HG03460 (cell line): ENCODE data around the gene CNTFR.

ENCODE experiments used
- ATAC-seq: cut with Tn5 transposase; IDR thresholded peaks from one replicate; pipeline ENCODE4 v1.9.1; 2021; ENCODE audit not compliant: unreplicated experiment

CNTFR gene

DNA sequence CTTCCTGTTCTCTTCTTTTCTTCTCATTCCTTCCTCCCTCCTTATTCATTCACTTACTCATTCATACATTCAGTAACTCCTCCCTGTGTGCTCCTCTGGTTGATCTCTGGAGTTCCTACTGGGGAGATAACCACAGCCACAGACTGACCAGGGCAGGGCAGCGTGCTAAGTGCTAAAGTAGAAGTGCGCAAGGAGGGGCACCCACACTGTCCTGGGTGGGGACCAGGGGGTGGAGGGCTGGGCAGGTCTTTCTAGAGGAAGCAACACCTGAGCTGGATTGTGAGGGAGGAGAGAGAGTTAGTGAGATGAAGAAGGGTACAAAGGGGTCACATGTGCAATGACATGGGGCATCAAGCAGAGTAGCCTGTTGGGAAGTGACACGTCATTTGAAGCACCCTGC is 80.6 kb downstream of the CNTFR start:
- no peak for ATAC-seq

DNA sequence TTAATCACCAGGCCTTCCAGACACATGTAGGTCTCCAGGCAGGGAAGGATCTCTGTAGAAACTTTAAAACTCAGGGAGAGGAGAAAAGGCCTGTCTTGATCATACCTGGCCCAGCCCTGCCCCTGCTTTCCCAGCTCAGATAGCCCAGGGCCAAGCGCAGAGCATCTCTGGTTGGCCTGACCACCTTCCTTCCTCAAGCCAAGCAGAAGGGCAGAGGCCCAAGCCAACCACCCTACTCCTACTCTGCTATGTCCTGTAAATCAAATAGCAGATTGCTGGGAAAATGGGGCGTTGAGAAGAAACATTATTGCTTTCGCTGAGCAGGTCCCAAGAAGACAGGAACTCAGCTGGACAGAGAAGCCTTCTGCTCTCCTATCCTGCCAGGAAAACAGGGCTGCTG is 81.1 kb downstream of the CNTFR start:
- no peak for ATAC-seq

DNA sequence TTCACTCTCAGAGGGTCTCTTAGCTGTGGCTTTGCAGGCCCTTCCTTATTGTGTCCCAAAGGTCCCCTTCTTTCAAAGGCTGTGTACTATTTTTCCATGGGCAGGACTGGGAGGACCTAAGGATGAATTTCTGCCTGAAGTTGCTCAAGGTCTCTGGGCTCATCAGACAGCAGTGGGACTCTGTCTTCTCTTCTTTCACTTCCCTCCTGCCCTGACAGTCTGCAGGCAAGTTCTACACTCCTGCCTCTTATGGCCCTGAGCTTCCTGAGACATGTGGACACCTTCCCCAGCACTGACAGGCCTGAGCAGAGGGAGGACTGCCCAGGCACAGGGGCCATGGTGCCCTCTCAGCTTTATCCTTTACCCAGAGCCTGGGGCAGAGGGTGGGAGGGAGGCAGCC is 81.6 kb downstream of the CNTFR start:
- ATAC-seq: no peak

DNA sequence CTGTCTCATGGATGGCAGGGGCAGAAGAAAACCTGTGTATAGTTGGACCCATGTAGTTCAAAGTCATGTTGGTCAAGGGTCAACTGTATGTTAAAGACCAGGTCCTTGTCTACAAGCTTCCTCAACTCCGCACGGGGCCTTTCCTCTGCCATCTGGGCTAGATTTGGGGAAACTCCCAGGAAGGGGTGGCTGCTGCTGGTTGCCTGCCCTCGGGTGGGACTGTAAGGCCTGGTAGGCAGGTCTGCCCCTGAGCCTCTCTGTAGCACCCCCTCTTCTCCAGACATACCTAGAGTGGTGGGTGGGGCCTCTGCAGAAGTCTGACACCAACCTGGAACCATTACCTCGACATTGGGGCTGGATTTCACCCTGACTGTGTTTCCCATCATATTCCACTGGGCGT is 82.0 kb downstream of the CNTFR start:
- no peak for ATAC-seq

DNA sequence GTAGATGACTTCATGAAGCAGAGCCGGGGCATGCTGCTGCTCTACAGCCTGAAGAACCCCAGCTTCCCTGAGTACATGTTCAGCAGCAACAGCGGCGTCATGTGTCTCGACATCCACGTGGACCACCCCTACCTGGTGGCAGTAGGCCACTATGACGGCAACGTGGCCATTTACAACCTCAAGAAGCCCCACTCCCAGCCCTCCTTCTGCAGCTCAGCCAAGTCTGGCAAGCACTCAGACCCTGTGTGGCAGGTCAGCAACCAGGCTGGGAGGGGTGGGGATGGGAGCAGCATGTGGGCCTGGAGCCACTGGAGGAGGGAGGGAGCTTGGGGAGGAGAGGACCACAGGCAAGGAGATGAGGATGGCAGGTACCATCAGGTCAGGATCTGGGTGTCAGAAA is 82.9 kb downstream of the CNTFR start:
- ATAC-seq: no peak

DNA sequence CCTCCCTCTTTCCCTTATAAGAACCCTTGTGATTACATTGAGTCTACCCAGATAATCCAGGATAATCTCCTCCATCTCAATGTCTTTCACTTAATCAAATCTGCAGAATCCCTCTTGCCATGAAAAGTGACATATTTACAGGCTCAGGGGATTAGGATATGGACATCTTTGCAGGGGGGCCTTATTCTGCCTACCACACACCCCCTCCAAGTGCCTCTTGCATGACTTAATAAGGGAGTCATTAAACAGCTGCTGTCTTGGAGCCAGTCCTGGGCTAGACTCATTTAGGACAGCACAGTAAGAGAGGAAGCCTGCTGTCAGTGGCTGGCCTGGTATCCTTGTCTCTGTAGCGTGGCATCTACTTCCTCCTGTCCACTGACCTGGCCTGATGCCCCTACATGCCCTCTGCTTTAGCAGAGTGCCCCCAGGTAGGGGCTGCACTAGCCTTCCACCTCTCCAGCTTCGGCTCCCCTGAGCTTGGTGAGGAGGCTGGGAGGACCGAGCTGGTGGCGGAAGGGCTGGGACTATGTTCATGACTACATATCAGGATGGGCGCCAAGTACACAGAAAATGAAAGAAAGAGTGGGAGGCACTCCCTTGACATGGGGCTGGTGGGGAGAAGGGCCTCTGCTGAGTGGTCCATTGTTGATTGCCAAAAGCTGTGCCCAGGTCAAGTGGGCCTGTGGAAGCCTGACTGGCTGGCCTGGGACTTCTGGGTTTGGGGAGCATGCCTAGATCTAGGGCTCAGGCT is 84.0 kb downstream of the CNTFR start:
- ATAC-seq: no peak

DNA sequence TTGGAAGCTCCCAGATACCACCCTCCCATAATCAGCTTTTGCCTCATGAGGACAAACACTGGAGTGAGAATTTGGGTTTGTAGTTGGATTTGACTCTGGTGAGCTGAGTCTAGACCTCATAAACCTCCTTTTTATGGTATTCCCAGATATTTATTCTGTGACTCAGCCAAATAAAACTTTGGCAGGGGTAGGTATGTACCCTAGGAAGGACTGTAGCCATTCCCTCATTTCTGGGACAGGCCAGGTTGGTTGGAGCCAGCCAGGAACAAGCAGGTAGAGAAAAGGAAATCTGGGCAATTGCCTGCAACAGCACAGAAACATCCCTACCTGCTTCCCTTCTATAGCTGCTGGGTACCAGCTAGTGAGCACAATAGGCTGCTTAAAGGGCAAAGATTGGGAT is 86.1 kb downstream of the CNTFR start:
- ATAC-seq: no peak

DNA sequence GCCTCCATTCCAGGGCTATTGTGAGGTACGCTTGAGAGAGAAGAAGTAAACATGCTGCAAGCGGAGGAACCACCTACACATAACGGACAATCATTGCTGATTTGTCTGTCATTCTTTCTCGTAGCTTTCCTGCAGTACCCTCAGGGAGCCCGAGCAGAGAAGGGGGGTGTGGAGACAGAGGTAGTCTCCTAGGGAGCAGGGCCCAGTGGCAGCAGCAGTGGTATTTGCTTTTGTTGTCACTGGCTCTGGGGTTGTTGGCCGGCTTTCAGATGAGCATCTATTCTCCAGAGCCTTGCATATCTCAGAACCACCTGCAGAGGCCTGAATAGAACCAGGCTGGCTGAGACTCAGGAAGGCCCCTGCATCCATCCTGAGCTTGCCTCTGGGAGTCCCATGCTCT is 86.6 kb downstream of the CNTFR start:
- ATAC-seq: no peak

DNA sequence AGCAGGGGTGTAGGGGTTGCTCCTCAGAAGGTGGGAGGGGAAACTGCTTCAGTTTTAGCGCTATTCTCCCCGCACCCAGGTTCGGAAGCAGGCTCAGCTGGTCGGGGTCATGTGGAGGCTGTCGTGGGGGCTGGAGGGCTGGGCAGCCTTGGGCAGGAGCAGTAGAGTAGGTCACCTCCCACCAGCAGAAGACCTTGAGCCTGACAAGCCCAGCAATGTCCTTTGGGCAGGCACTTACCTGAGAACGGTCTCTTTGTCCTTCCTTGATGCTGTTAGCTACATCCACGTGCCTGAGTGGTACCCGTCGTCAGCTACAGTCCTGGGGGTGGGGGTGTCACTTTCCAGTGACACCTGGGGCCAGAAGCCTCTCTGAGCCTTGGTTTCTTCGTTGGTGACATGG is 87.1 kb downstream of the CNTFR start:
- no peak for ATAC-seq

DNA sequence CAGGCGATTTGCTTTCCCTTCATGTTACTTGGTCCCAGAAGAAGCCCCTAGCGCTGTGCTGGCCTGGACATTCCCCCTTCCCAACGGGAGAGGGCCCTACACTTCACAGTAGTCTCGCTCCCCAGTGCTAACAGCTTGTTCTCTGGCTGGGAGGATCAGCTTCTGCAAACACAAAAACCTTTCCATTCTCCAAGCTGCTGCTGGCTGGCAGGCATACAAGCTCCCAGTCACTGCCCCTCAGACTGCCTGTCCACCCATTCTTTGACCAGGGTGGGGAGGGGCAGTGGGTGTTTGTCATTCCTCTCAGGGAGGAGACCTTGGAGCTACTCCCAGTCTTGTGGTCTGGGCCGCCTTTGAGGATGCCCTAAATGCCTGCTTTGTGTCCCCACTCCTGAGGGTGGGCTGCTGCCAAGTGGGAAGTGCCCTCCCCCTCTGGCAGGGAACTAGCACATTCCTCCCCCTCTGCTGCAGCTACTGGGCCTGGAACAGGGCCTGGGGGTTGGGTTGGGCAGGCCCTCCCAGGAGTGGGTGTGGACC is 87.6 kb downstream of the CNTFR start:
- no peak for ATAC-seq
